ENCODE results near the gene ADORA3. TPM values are rescaled to one million over a fixed set of nuclear protein-coding genes. Genes with fewer than 3 reads are reported as not detected.
A peak's percentile ranks its signal among the peaks of the same experiment; 100 is the strongest.

The ADORA3 gene
- total RNA-seq, 1 donor = not detected

- H3K4me3 ChIP-seq (ENCODE audit: low read depth, low read length) = no peak overlapping the region
- TF ChIP-seq CTCF (IDR thresholded peaks at IDR 0.05; ENCODE audit: insufficient read depth, low read depth, low read length) = no peak
- no peak for DNase-seq (ENCODE audit: low read depth)
Observed at GRCh38 chr1:111497592-111497991, 5.8 kb downstream of the ADORA3 start.

GRCh38 chr1:111496398-111496797 is 7.0 kb downstream of the ADORA3 start:
- TF ChIP-seq CTCF (IDR thresholded peaks at IDR 0.05; ENCODE audit: insufficient read depth, low read depth, low read length) = no peak
- no peak for DNase-seq (ENCODE audit: low read depth)
- no peak overlapping the region for H3K4me3 ChIP-seq (ENCODE audit: low read depth, low read length)

- H3K4me3 ChIP-seq (ENCODE audit: low read depth, low read length) = no peak overlapping the region
- TF ChIP-seq CTCF (IDR thresholded peaks at IDR 0.05; ENCODE audit: insufficient read depth, low read depth, low read length) = no peak
- DNase-seq (ENCODE audit: low read depth) = no peak
Observed at GRCh38 chr1:111491070-111491469, 12.4 kb downstream of the ADORA3 start.

GRCh38 chr1:111490220-111490619 is 13.2 kb downstream of the ADORA3 start:
- H3K4me3 ChIP-seq (ENCODE audit: low read depth, low read length) = no peak overlapping the region
- DNase-seq (ENCODE audit: low read depth) = no peak
- no peak for TF ChIP-seq CTCF (IDR thresholded peaks at IDR 0.05; ENCODE audit: insufficient read depth, low read depth, low read length)

- peak; percentile 63 for DNase-seq (ENCODE audit: low read depth)
- no peak overlapping the region for H3K4me3 ChIP-seq (ENCODE audit: low read depth, low read length)
- TF ChIP-seq CTCF (IDR thresholded peaks at IDR 0.05; ENCODE audit: insufficient read depth, low read depth, low read length) = no peak
Observed at GRCh38 chr1:111489604-111490003, 13.8 kb downstream of the ADORA3 start.

- no peak for TF ChIP-seq CTCF (IDR thresholded peaks at IDR 0.05; ENCODE audit: insufficient read depth, low read depth, low read length)
- no peak overlapping the region for H3K4me3 ChIP-seq (ENCODE audit: low read depth, low read length)
- no peak for DNase-seq (ENCODE audit: low read depth)
Observed at GRCh38 chr1:111488669-111489068, 14.8 kb downstream of the ADORA3 start.

GRCh38 chr1:111487133-111487532 is 16.3 kb downstream of the ADORA3 start:
- H3K4me3 ChIP-seq (ENCODE audit: low read depth, low read length) = no peak overlapping the region
- TF ChIP-seq CTCF (IDR thresholded peaks at IDR 0.05; ENCODE audit: insufficient read depth, low read depth, low read length) = no peak
- no peak for DNase-seq (ENCODE audit: low read depth)

Data from fibroblast of villous mesenchyme (primary cell).